HEK293 (cell line): Measurements from ENCODE around the gene IGSF10.

Experiments
- TF ChIP-seq, protein P1 (sequence below): fragments of 450-650 bp; formaldehyde crosslinking; IDR thresholded peaks from 2 replicates; pipeline ENCODE4 v1.5.1; 2016; ENCODE audit warnings: missing biosample characterization, missing genetic modification characterization
- TF ChIP-seq, protein P2 (sequence below): fragments of 450-650 bp; formaldehyde crosslinking; IDR thresholded peaks from 2 replicates; pipeline ENCODE4 v1.5.1; 2016; ENCODE audit warnings: missing biosample characterization, missing genetic modification characterization
- TF ChIP-seq, protein P3 (sequence below): fragments of 450-650 bp; formaldehyde crosslinking; IDR thresholded peaks from 2 replicates; pipeline ENCODE4 v1.5.1; 2016; ENCODE audit warnings: missing biosample characterization, missing genetic modification characterization

DNA sequence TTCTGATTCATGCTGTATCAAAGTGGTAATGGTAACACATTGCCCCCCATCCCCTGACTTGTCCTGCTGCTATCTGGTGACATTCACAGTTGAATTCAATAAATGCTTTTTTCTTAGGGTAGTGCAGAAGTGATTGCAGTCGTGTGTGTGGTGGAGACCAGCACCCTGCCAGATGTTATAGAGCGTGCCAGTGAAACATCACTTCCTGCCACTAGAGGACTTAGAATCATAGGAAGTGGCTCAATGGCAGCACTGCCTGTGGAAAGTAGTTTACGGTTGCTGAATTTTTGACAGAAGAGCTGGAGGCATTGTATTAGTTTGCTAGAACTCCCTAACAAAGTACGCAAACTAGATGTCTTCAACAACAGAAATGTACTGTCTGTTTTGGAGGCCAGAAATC, 38.9 kb downstream of the IGSF10 start:
- TF ChIP-seq, protein P1, sequence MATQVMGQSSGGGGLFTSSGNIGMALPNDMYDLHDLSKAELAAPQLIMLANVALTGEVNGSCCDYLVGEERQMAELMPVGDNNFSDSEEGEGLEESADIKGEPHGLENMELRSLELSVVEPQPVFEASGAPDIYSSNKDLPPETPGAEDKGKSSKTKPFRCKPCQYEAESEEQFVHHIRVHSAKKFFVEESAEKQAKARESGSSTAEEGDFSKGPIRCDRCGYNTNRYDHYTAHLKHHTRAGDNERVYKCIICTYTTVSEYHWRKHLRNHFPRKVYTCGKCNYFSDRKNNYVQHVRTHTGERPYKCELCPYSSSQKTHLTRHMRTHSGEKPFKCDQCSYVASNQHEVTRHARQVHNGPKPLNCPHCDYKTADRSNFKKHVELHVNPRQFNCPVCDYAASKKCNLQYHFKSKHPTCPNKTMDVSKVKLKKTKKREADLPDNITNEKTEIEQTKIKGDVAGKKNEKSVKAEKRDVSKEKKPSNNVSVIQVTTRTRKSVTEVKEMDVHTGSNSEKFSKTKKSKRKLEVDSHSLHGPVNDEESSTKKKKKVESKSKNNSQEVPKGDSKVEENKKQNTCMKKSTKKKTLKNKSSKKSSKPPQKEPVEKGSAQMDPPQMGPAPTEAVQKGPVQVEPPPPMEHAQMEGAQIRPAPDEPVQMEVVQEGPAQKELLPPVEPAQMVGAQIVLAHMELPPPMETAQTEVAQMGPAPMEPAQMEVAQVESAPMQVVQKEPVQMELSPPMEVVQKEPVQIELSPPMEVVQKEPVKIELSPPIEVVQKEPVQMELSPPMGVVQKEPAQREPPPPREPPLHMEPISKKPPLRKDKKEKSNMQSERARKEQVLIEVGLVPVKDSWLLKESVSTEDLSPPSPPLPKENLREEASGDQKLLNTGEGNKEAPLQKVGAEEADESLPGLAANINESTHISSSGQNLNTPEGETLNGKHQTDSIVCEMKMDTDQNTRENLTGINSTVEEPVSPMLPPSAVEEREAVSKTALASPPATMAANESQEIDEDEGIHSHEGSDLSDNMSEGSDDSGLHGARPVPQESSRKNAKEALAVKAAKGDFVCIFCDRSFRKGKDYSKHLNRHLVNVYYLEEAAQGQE: no peak
- TF ChIP-seq, protein P2, sequence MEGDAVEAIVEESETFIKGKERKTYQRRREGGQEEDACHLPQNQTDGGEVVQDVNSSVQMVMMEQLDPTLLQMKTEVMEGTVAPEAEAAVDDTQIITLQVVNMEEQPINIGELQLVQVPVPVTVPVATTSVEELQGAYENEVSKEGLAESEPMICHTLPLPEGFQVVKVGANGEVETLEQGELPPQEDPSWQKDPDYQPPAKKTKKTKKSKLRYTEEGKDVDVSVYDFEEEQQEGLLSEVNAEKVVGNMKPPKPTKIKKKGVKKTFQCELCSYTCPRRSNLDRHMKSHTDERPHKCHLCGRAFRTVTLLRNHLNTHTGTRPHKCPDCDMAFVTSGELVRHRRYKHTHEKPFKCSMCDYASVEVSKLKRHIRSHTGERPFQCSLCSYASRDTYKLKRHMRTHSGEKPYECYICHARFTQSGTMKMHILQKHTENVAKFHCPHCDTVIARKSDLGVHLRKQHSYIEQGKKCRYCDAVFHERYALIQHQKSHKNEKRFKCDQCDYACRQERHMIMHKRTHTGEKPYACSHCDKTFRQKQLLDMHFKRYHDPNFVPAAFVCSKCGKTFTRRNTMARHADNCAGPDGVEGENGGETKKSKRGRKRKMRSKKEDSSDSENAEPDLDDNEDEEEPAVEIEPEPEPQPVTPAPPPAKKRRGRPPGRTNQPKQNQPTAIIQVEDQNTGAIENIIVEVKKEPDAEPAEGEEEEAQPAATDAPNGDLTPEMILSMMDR (tag by site-specific recombination): no peak
- TF ChIP-seq, protein P3, sequence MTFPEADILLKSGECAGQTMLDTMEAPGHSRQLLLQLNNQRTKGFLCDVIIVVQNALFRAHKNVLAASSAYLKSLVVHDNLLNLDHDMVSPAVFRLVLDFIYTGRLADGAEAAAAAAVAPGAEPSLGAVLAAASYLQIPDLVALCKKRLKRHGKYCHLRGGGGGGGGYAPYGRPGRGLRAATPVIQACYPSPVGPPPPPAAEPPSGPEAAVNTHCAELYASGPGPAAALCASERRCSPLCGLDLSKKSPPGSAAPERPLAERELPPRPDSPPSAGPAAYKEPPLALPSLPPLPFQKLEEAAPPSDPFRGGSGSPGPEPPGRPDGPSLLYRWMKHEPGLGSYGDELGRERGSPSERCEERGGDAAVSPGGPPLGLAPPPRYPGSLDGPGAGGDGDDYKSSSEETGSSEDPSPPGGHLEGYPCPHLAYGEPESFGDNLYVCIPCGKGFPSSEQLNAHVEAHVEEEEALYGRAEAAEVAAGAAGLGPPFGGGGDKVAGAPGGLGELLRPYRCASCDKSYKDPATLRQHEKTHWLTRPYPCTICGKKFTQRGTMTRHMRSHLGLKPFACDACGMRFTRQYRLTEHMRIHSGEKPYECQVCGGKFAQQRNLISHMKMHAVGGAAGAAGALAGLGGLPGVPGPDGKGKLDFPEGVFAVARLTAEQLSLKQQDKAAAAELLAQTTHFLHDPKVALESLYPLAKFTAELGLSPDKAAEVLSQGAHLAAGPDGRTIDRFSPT (tag by site-specific recombination): no peak
